Transverse colon (tissue), 4 donors: ENCODE measurements around the gene CACNA1G. TPM values are rescaled to one million over a fixed set of nuclear protein-coding genes. Genes with fewer than 3 reads are reported as not detected.

ENCODE experiments used
- DNase-seq: peaks from one replicate; pipeline ENCODE4 v3.0.0-alpha.2; 2019
- H3K27ac ChIP-seq, 4 donors: fragments of 200-600 bp; sonication (generic); 2 replicates each; pipeline ENCODE4 v1.5.1; 2016 to 2018; ENCODE audit warnings: inconsistent platforms in 4 of 4
- H3K27me3 ChIP-seq: fragments of 200-600 bp; sonication (generic); 2 replicates; pipeline ENCODE4 v1.5.1; 2017; ENCODE audit warnings: inconsistent platforms
- H3K36me3 ChIP-seq, 4 donors: fragments of 200-600 bp; sonication (generic); 2 replicates each; pipeline ENCODE4 v1.5.1; 2017 to 2019; ENCODE audit warnings: inconsistent platforms in 4 of 4
- H3K4me1 ChIP-seq, 4 donors: fragments of 200-600 bp; sonication (generic); 2 replicates each; pipeline ENCODE4 v1.5.1; 2017 to 2020; ENCODE audit warnings: inconsistent platforms in 4 of 4
- H3K4me3 ChIP-seq, 4 donors: fragments of 200-600 bp; sonication (generic); 1 replicate in 1 of 4; 2 replicates in 3 of 4; pipeline versions ENCODE4 v1.5.1 to v1.6.1; 2017 to 2019; ENCODE audit warnings: inconsistent platforms in 4 of 4
- H3K9me3 ChIP-seq, 2 donors: fragments of 200-600 bp; sonication (generic); 2 replicates each; pipeline ENCODE4 v1.5.1; 2017 to 2019; ENCODE audit warnings: inconsistent platforms in 2 of 2
- CTCF ChIP-seq, 5 experiments: fragments of 200-600 bp in 3 of 5; fragments of 450-650 bp in 2 of 5; sonication (generic) in 3 of 5; IDR thresholded peaks; 1 replicate in 2 of 5; 2 replicates in 3 of 5; pipeline ENCODE4 v1.5.1; 2016 to 2017; ENCODE audit warnings: antibody characterized with exemption in 5 of 5, inconsistent platforms in 3 of 5, mild to moderate bottlenecking in 2 of 5, moderate library complexity in 1 of 5
- EP300 ChIP-seq: sonication (generic); formaldehyde crosslinking; IDR thresholded peaks from one replicate; pipeline ENCODE4 v1.6.1; 2017; ENCODE audit warnings: antibody characterized with exemption, low read depth
- POLR2A ChIP-seq: fragments of 450-650 bp; IDR thresholded peaks from one replicate; pipeline ENCODE4 v1.6.1; 2016; ENCODE audit warnings: antibody characterized with exemption, mild to moderate bottlenecking, moderate library complexity
- POLR2AphosphoS5 ChIP-seq, 3 donors: sonication (generic); formaldehyde crosslinking; IDR thresholded peaks; one replicate each; pipeline ENCODE4 v1.6.1; 2016; ENCODE audit warnings: antibody characterized with exemption in 3 of 3
- WGBS, 2 donors: methylation state at CpG; one replicate each; pipeline ENCODE4 v1.1.5; 2018; ENCODE audit warnings: low coverage in 1 of 2; 5-methylcytosine and 5-hydroxymethylcytosine counted together
- in situ Hi-C, 4 donors: fragments of 200-750 bp; cut with MboI; loops; one replicate each; pipeline versions ENCODE4 v1.15.0 to v1.15.1; 2017; ENCODE audit warnings: low sequenced_read_pairs in 3 of 4, low pct_ligation_motif_present in 1 of 4, low pct_unique_long_range_greater_than_20kb in 1 of 4
- intact Hi-C: fragments of 100-400 bp; cut with DNase I; formaldehyde crosslinking; loops from one replicate; pipeline ENCODE4 v1.15.1; 2023; ENCODE audit warnings: low total_unique reads
- total RNA-seq, 4 donors: library from RNA; depleted of rRNA; stranded (reverse); fragments of >200 nt; gene quantifications; one replicate each; pipeline ENCODE4 v1.1.0, GENCODE V29; 2016

Gene CACNA1G
- total RNA-seq, 4 donors from 2014 or later, result 0.14 TPM; not detected in 3

- DNase-seq, result no peak
- no peaks in the 10 kb centered on the region for H3K9me3 ChIP-seq
- WGBS, 2 donors, result 4% methylated on average over 66 of the region's 88 CpGs; no CpG with 5 or more reads in 1 of the 2 donors
- peak overlapping the region; percentile 31 to 56 (median 43) for H3K4me3 ChIP-seq
- intact Hi-C loops (no loop called here), in situ Hi-C loops (no loop called here)
- peaks cover 0 to under 1% (median 0%) of the 10 kb centered on the region in 4 donors for H3K36me3 ChIP-seq
- no peak overlapping the region for H3K27ac ChIP-seq
- no peak for TF ChIP-seq POLR2A
- no peak for TF ChIP-seq EP300
- no peak for TF ChIP-seq POLR2AphosphoS5 (IDR thresholded peaks at IDR 0.05)
- TF ChIP-seq CTCF (IDR thresholded peaks at IDR 0.05), result no peak
- H3K27me3 ChIP-seq, result peaks cover 82% of the 10 kb centered on the region
- peaks cover 31 to 46% (median 35%) of the 10 kb centered on the region in 4 donors for H3K4me1 ChIP-seq
Measured at GRCh38 chr17:50560931-50561745, 623 bp downstream of the CACNA1G start.

GRCh38 chr17:50561746-50562141 lies 1.2 kb downstream of the CACNA1G start:
- no peak for TF ChIP-seq CTCF (IDR thresholded peaks at IDR 0.05)
- no peak for TF ChIP-seq EP300
- no peak for TF ChIP-seq POLR2AphosphoS5 (IDR thresholded peaks at IDR 0.05)
- TF ChIP-seq POLR2A, result no peak
- Histone ChIP-seq H3K36me3 (no peaks in the 10 kb centered on the region), H3K27ac (no peak overlapping the region), H3K4me1 (peaks cover 31 to 46% (median 35%) of the 10 kb centered on the region in 4 donors), H3K4me3 (peak overlapping the region in 1 of 4 donors; percentile 56), H3K9me3 (no peaks in the 10 kb centered on the region), H3K27me3 (peaks cover 88% of the 10 kb centered on the region)
- in situ Hi-C loops (no loop called here), intact Hi-C loops (no loop called here)
- 0% methylated on average over 21 of the region's 27 CpGs; no CpG with 5 or more reads in 1 of the 2 donors for WGBS, 2 donors
- no peak for DNase-seq

GRCh38 chr17:50562242-50563091 lies 2.0 kb downstream of the CACNA1G start:
- Histone ChIP-seq H3K4me3 (no peak overlapping the region), H3K27me3 (peaks cover 96% of the 10 kb centered on the region)

More at GRCh38 chr17:50562242-50563091, 2.0 kb downstream of the CACNA1G start:
- intact Hi-C loops, result no loop called here
- H3K36me3 ChIP-seq, result no peaks in the 10 kb centered on the region
- H3K27ac ChIP-seq, result no peak overlapping the region
- 0 to 28% methylated on average over 5 to 22 of the region's 22 CpGs for WGBS, 2 donors
- peaks cover 31 to 46% (median 35%) of the 10 kb centered on the region in 4 donors for H3K4me1 ChIP-seq
- no peak for DNase-seq
- TF ChIP-seq CTCF (IDR thresholded peaks at IDR 0.05) (no peak), EP300 (no peak), POLR2AphosphoS5 (IDR thresholded peaks at IDR 0.05) (no peak), POLR2A (no peak)
- in situ Hi-C loops, result no loop called here
- no peaks in the 10 kb centered on the region for H3K9me3 ChIP-seq
